ENCODE measurements around the gene ABCC1.

The ABCC1 gene

DNA sequence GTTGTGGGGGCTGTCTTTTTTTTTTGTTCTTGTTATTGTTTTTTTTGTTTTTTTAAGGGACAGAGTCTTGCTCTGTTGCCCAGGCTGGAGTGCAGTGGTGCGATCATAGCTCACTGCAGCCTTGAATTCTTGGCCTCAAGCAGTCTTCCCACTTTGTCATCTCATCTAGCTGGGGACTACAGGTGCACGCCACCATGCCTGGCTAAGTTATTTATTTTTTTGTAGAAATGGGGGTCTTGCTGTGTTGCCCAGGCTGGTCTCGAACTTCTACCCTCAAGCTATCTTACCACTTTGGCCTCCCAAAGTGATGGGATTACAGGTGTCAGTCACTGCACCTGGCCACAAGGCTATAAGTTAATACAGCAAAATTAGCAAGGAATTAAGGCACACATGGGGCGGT lies 101.7 kb downstream of the ABCC1 start:
- DNase-seq: no peak

DNA sequence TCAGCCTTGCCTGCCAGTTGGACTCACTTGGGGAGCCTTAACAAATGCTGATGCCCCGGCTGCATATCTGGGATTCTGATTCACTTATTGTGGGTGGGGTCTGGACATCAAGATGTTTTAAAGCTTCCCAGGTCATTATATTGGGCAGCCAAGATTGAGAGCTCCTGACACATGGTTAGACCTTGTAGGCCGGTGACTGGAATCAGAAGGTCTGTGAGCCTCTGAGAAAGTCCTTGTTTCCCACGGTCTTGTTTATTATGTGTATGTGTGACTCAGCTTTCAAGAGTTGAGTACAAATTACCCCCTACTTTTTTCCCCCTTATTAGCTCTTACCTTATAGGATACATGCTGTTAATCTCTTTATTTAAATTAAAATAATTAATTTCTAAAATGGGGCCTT lies 103.5 kb downstream of the ABCC1 start:
- no peak for DNase-seq

GRCh38 chr16:16057102-16057501 lies 107.7 kb downstream of the ABCC1 start:
- DNase-seq: no peak

- DNase-seq: no peak
Measured at GRCh38 chr16:16059160-16059559, 109.7 kb downstream of the ABCC1 start.

- no peak for DNase-seq
Measured at GRCh38 chr16:16059895-16060590, 110.6 kb downstream of the ABCC1 start.

DNA sequence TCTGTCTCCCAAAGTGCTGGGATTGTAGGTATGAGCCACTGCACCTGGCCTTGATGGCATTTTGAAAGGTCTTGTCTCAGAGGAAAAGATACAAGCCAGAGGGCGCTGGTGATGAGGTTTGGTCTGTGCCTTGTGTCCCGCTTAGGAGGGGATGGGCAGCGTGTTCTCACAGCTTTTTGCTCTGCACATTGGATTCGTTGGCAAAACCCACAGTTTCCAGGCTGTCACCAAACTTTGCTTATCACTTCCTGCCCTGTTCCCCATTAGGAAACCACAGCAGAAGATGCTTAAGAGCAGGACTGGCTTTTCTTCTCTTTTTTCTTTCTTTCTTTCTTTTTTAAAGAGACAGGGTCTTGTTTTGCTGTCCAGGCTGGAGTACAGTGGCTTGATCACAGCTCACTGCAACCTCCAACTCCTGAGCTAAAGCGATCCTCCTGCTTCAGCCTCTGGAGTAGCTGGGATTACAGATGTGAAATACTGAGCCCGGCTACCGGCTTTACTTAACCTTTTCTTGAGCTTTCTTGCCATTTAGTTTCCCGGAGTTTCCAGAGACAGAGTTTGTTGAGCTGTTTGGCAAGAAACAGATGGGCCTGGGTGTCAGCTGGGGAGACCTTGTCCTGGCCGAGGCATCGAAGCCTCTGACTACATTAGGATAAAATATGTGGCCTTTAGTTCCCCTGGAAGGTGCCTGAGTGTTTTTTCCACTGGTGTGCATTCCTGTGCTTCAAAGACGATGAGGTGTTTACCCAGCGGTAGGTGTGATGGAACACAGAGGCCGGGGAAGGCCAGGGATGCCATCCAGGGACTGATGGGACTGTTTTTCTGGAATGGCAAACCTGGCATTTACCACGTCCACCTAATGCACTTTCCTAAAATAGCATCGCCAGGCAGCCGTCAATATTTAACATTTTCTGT lies 112.9 kb downstream of the ABCC1 start:
- DNase-seq: no peak

- no peak for DNase-seq
Measured at GRCh38 chr16:16063683-16064082, 114.3 kb downstream of the ABCC1 start.

GRCh38 chr16:16064874-16065384 lies 115.5 kb downstream of the ABCC1 start:
- DNase-seq: no peak

DNA sequence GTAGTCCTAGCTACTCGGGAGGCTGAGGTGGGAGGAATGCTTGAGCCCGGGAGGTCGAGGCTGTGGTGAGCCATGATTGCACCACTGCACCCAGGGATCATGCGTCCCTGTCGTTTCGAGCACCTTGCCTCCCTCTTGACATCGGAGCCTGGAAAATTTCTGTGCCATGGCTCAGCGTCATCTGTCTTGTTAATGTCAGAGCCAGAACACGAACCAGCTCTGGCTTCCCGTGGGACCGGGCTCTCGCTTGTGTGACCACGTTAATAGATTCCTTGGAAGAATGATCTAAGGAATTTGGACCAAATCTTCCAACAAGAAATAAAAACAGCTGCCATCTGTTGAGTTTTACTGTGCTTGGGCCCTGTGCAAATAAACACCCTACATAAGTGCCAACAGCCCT lies 117.7 kb downstream of the ABCC1 start:
- DNase-seq: no peak

DNA sequence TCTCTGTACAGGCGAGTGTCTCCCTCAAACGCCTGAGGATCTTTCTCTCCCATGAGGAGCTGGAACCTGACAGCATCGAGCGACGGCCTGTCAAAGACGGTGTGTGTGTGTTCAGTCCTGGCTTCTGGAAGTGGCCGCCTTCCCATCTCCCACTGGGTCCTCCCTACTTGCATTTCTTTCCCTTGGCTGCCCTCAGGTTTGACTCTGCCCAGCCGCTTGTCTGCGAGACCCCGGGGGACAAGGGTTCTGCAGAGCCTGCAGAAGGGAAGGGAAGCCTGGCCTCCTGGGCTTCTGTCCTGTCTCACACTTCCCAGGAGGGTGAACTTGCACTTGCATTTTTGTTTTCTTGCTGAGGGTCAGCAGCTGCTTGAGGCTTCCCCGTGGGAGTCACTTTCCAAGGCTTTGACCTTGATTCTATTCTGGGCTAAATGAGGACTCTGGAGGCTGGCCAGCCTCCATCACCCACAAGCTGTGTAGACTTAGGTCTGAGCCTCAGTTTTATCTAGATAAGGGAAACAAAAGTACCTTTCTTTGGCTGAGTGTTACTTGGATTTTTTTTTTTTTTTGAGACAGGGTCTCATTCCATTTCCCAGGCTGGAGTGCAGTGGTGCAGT lies 122.3 kb downstream of the ABCC1 start:
- DNase-seq: peak; percentile 52

DNA sequence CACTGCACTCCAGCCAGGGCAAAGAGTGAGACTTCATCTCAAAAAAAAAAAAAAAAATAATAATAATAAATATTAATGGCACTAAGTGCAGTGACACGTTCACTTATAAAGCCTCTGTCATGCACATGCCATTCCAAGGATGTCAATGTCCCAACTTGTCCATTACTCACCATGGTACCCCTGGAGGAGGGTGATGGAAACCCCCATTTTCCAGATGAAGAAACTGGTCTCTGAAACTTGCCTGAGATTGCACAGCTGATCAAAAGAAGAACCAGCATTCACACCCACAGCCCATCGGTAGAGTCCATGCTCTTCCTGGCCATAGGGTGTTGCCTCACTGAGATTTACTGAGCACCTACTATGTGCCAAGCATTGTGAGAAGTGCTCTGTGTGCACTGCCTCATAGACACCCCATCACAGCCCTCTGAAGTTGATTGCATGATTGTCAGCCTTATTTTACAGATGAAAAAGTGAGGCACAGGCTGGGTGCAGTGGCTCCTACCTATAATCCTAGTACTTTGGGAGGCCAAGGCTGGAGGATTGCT lies 123.7 kb downstream of the ABCC1 start:
- DNase-seq: no peak

DNA sequence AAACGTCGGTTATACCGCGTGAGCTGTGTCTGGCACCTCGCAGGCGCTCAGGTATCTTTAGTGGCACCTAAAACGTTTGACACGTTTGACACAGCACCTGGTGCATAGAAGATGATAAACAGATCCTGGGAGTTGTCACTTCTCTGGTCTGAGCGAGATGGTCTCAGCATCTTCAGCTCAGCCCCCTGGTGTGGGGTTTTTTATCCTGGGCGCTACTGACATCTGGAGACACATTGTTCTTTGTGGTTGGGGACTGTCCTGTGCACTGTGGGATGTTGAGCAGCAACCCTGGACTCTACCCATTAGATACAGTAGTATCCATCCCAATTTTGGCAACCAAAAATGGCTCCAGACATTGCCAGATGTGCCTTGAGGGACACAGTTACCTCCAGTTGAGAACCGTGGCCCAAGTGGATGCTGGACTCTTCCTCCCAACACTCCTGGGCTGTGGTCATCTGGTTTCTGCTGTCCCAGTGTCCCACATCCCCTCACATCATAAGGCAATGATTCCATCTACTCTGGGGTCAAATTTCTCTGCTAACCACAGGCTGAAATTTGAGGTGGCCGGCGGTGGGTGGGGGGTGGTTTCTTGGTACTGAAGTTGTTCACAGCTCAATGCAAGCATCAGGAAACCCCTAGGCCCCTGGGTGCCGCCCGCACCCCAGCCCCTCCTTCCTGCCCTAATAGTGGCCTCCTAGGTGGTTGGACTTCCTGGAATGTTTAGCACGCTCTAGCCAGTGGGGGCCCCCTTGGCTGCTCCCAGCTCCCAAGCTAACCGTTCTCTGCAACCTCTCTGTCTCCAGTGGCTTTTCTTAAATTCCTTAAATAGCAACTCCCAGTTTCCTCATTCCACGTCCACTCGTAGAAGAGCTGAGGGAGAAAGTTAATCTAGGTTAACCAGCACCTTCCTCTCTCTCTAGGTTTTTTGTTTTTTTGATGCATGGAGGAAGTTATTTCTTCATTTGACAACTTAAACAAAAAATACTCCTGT lies 124.8 kb downstream of the ABCC1 start:
- peak; percentile 59 for DNase-seq

- no peak for DNase-seq
Measured at GRCh38 chr16:16075488-16076422, 126.3 kb downstream of the ABCC1 start.

DNA sequence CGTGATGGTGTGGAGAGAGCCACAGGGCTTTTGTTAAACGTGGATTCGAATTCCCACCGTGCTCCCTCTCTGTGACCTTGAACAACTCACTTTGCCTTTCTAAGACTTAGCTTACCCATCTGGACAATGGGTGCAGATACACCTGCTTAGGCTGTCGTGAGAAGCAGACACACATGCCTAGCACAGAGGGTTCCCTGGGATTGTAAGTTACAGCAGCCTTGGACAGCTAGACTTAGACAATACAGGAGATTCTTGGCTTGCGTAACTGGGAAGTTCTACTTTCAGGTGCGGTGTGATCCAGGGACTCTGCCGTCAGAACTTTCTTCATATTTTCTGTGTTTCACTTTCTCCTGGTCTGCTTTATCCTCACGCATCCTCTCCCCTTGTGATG lies 127.0 kb downstream of the ABCC1 start:
- DNase-seq: no peak

GRCh38 chr16:16080465-16081065 lies 131.1 kb downstream of the ABCC1 start:
- DNase-seq: no peak

- DNase-seq: no peak
Measured at GRCh38 chr16:16081141-16081540, 131.7 kb downstream of the ABCC1 start.

- DNase-seq: no peak
Measured at GRCh38 chr16:16082255-16082654, 132.8 kb downstream of the ABCC1 start.

GRCh38 chr16:16083421-16084156 lies 134.2 kb downstream of the ABCC1 start:
- DNase-seq: no peak

GRCh38 chr16:16084874-16085273 lies 135.5 kb downstream of the ABCC1 start:
- no peak for DNase-seq

Data from eye (tissue), 1 donor.